SJCRH30 (cell line): ENCODE measurements around the gene SPATA31D4. TPM values are rescaled to one million over a fixed set of nuclear protein-coding genes. Genes with fewer than 3 reads are reported as not detected.

Source experiments
- DNase-seq, 2 experiments: peaks; one replicate each; pipeline ENCODE4 v3.0.0-alpha.2; 2015 to 2020
- H3K27ac ChIP-seq: fragments of 250-450 bp; sonication (Bioruptor Pico); 2 replicates; pipeline ENCODE4 v1.5.1; 2020; ENCODE audit warnings: mild to moderate bottlenecking, moderate library complexity
- H3K27me3 ChIP-seq: fragments of 250-450 bp; sonication (Bioruptor Pico); 2 replicates; pipeline ENCODE4 v1.5.1; 2020; ENCODE audit warnings: mild to moderate bottlenecking, moderate library complexity
- H3K36me3 ChIP-seq: fragments of 250-450 bp; sonication (Bioruptor Pico); 2 replicates; pipeline ENCODE4 v1.5.1; 2020; ENCODE audit warnings: mild to moderate bottlenecking, moderate library complexity
- H3K4me1 ChIP-seq: fragments of 250-450 bp; sonication (Bioruptor Pico); 2 replicates; pipeline ENCODE4 v1.5.1; 2020; ENCODE audit warnings: mild to moderate bottlenecking, moderate library complexity
- H3K4me3 ChIP-seq: fragments of 250-450 bp; sonication (Bioruptor Pico); 2 replicates; pipeline ENCODE4 v1.5.1; 2020; ENCODE audit warnings: mild to moderate bottlenecking, moderate library complexity
- H3K9me3 ChIP-seq: fragments of 250-450 bp; sonication (Bioruptor Pico); replicated peaks from 2 replicates; pipeline ENCODE4 v1.5.1; 2020; ENCODE audit warnings: mild to moderate bottlenecking, moderate library complexity
- total RNA-seq: library from RNA; depleted of rRNA; stranded (reverse); fragments of >200 nt; shearing (Covaris generic); gene quantifications from 2 replicates; pipeline ENCODE4 v1.2.3, GENCODE V29; 2014; rRNA removed

SPATA31D4 gene
- total RNA-seq, 1 experiment from 2014 or later = not detected

- H3K4me3 ChIP-seq = no peak overlapping the region
- no peak for DNase-seq
- peak overlapping the region; percentile 78; the same call in 1 of the 2 replicates for H3K27ac ChIP-seq
- H3K27me3 ChIP-seq = no peaks in the 10 kb centered on the region
- H3K36me3 ChIP-seq = no peaks in the 10 kb centered on the region
- peaks cover 10% of the 10 kb centered on the region; the same call in 1 of the 2 replicates for H3K9me3 ChIP-seq
- H3K4me1 ChIP-seq = peaks cover 14% of the 10 kb centered on the region
Measured at GRCh38 chr9:81980568-81980967, 52.3 kb downstream of the SPATA31D4 start.

GRCh38 chr9:81981883-81982282 is 53.7 kb downstream of the SPATA31D4 start:
- Histone ChIP-seq H3K36me3 (no peaks in the 10 kb centered on the region), H3K9me3 (peaks cover 10% of the 10 kb centered on the region; the same call in 1 of the 2 replicates), H3K27ac (no peak overlapping the region), H3K4me3 (no peak overlapping the region), H3K27me3 (no peaks in the 10 kb centered on the region), H3K4me1 (peaks cover 14% of the 10 kb centered on the region)
- no peak for DNase-seq

Other genes starting within 250 kb of the SPATA31D4 start
- gene TLE1, start 238.9 kb upstream of the SPATA31D4 start, total RNA-seq = 101 and 102 TPM in 2 replicates
- not detected in 2 replicates for gene SPATA31D3, start 15.1 kb downstream of the SPATA31D4 start, total RNA-seq
- not detected in 2 replicates for gene SPATA31D1, start 60.3 kb downstream of the SPATA31D4 start, total RNA-seq